NCI-H2227 (cell line): Measurements from ENCODE around the gene PPM1N.
"Not testable (repeated sequence)": the region's sequence is repeated elsewhere in the genome, so short reads cannot be mapped to it uniquely, and the experiment has no call there.

Experiments used
- DNase-seq: peaks from one replicate; lab custom pipeline; 2025; ENCODE audit not compliant: unreplicated experiment; lab: John Stamatoyannopoulos, UW

PPM1N gene

GRCh38 chr19:45508417-45508860 is 10.2 kb downstream of the PPM1N start:
- no peak for DNase-seq

DNA sequence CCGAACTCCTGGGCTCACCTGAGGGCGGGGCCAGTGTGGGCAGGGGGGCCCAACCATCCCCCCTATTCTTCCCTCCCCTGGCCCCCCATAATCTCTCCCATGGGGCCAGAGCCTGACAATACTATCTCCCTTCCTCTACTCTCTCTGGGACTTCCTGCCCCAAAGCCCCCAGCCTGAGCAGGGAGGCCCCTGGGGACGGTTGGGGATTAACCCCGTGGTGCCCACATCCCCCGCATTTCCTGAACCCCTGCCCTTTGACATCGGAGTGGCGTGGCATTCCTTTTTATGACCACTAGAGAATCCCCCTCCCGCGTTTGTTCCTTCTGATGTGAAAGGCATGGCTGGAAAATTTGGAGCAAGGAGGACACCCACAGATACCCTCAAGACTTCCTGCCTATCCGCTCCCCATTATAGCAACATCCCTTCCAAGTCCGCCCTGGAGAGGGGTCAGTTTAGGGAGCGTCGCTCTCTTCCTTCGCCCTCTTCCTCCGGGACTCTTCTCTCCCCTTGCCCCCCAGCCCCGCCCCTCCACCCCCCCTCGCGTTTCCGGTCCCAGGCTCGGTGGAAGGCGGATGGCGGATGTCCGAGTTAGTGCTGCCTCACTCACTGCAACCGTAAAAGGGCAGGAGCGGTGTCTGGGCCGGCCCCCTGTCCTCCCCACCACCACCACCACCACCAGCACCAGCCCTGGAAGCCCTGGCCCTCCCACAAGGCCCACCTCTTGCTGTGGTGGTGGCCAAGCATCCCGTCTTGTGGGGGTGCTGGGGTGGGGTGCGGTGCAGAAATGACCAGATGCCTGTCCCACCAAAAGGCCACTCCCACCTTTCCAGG is 10.8 kb downstream of the PPM1N start:
- DNase-seq, result peak; percentile 21

DNA sequence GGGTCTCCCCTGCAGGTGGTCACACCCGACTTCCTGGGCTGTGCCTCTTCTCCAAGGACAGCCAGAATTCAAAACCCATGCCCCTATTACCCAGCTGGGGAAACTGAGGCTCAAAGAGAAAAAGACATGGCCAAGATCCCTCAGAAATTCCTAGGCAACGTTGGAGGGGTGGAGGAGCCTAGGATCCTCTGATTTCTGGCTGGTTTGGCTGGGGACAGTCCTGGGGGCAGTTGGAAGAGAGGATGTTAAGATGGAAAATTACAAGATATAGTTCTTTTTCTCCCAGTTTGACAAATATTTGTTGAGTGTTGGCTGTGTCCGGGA is 11.4 kb downstream of the PPM1N start:
- DNase-seq, result no peak

DNA sequence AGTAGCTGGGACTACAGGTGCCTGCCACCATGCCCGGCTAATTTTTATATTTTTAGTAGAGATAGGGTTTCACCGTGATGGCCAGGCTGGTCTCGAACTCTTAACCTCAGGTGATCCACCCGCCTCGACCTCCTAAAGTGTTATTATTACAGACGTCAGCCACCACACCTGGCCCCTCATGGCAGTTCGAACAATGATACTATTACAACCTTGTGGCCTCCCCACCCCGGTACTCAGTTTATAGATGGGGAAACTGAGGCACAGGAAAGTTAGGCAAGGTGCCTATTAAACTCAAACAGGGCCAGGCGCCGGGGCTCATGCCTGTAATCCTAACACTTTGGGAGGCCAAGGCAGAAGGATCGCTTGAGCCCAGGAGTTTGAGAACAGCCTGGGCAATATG is 12.1 kb downstream of the PPM1N start:
- not testable (repeated sequence) for DNase-seq

DNA sequence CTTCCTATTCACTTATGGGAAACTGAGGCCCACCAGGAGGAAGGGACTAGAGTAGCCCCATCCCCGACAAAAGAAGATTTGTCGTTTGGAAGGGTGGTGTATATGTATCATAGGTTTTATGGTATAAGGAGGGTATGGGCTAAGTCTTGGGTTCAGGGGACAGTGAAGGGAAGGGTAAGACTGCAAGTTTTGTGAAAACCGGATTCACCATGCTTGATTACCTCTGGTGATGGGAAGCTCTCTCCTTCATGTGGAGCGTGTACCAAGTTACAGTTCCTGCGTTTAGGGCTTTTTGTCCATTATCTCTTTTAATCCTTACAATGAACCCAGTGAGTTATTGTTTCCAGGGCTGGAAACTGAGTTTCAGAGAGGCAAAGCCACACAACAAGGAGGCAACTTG is 12.8 kb downstream of the PPM1N start:
- DNase-seq, result no peak

DNA sequence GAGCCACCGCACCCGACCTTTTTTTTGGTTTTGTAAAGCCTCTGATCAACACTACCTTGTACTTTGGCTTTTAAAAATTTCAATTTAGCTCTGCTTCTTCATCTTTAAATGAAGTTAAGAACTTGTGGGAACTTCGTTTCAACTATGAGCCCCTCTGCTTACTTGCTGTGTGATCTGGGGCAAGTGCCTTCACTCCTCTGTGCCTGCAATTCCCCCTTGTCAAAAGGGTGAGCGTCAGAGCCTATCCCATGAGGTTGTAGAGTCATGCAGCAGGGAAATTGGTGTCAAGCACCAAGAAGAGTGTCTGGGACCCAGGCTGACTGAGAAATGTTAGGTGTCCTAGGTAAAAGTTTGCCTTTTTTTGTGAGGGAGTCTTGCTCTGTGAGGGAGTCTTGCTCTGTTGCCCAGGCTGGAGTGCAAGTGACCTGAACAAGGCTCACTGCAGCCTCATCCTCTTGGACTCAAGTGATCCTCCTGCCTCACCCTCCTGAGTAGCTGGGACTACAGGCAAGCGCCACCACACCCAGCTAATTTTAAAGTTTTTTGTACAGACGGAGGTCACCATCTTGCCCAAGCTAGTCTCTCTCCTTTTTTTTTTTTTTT is 14.7 kb downstream of the PPM1N start:
- no peak for DNase-seq

DNA sequence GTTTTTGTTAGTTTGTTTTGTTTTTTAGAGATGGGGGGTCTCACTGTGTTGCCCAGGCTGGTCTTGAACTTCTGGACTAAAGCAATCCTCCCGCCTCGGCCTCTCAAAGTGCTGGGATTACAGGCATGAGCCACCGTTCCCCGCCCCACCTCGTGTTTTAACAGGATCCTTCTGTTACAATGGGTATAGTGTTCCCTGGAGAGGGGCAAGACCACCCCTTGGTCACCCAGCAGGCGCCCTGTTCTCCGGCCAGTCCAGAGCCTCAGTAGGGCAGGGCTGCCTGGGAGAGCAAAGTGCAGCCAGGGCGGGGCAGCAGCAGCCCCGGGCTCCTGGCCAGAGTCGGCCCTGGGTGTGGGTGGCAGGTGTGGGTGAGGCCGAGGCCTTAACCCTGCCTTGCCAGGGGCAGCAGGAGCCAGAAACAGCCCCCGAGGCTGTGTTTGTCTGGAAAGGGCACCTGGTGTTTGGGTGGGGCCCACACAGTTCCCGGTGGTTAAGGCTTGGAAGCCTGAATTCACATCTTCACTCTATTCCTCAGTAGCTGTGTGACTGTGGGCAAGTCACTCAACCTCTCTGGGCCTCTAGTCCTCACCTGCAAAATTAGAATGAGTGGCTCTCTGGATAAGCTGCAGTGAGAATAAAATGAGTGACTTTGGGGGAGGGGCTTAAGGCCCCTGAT is 16.3 kb downstream of the PPM1N start:
- DNase-seq, result no peak

DNA sequence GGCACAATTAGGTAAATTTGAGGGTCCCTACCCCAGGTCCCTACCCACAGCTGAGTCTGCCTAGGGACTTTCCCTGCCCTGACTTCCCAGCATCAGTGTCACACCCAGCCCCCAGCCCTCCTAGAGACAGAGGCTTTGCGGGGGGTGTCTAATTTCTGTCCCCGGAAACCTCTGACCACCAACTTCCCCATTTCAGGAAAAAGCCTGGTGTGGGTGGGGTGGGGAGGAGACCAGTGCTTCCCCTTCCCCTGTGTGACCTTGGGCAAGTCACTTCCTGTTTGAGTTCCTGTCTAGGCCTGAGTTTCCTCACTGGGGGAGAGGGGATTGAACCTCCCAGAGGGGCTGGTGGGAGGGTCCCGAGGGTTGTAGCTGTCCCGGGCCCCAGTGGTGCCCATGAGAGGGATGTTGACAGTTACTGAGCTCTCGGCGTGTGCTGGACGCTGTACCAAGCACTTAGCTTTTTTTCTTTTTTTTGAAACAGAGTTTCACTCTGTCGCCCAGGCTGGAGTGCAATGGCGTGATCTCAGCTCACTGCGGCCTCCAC is 16.9 kb downstream of the PPM1N start:
- DNase-seq, result no peak

DNA sequence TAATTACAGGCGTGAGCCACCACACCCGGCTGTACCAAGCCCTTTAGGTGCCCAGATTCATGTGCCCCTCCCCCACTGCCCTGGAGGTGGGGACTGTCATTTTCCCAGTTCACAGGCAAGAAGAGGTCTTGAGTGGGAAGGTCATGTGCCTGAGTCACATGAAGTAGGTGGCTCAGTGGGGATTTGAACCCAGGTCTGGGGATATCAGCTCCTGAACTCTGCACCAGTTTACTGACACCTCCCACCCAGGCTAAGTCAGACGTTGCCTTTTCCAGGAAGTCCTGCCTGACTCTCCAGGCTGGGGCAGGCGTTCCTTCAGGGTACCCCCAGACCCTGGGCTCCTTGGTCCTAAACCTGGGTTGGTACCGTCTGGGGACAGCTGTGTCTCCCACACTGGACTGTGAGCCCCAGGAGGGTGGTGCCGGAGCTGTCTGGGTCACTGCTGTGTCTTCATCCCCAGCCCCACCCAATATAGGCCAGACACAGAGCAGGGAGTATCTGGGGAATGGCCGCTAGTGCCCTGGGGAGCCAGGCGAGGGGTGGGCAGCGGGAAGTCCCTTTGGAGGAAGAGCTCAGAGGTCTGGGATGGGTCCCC is 17.7 kb downstream of the PPM1N start:
- no peak for DNase-seq

- no peak for DNase-seq
Observed at GRCh38 chr19:45517238-45517637, 19.0 kb downstream of the PPM1N start.

GRCh38 chr19:45517641-45518468 is 19.6 kb downstream of the PPM1N start:
- no peak for DNase-seq

- no peak for DNase-seq
Observed at GRCh38 chr19:45518469-45518826, 20.2 kb downstream of the PPM1N start.

GRCh38 chr19:45522010-45522941 is 24.0 kb downstream of the PPM1N start:
- DNase-seq, result no peak

- DNase-seq, result peak; percentile 86
Observed at GRCh38 chr19:45523642-45524256, 25.5 kb downstream of the PPM1N start.

DNA sequence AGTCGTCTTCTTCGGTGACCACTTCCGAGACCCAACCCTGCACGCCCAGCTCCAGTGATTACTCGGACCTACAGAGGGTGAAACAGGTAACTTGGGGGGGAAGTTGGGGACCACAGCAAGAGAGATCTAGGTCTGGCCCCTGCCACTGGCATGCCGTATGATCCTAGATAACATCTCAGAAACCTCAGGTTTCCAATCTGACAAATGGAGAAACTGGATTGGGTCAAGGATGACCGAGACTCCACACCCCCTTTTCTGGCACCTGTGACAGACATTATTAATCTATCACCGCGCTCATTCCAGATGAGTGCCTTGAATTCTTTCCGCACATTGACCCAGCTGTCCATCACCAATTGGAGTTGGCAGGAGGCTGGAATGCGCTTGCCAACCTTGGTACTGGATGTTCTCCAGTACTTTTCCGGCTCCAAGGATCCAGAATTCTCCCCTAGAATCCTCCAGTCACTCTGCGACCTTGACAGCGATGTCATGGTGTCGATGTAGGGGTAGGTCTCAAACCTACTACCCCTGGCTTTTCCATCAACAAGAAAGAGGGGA is 26.4 kb downstream of the PPM1N start:
- no peak for DNase-seq

DNA sequence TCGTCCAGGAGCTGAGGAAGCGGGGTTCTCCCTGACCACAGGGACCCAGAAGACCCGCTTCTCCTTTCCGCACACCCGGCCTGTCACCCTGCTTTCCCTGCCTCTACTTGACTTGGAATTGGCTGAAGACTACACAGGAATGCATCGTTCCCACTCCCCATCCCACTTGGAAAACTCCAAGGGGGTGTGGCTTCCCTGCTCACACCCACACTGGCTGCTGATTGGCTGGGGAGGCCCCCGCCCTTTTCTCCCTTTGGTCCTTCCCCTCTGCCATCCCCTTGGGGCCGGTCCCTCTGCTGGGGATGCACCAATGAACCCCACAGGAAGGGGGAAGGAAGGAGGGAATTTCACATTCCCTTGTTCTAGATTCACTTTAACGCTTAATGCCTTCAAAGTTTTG is 27.9 kb downstream of the PPM1N start:
- peak; percentile 56 for DNase-seq

DNA sequence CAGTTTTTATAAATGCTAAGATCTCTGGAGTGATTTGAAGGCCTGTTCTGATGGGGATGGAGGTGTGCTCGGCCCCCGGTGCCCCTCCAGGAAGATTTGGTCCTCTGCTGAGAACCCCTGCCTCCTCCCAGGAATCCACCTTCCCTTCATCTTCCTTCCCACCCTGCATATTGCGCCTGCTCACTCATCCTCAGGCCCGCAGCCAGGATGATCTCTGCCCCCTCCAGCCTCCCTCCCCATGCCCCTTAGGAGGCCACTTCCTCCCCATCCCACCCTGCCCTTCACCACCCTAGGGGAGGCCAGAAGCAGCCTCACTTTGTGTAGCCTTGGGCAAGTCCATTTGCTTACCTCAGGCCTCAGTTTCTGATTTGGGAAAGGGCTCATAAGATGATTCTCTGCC is 28.7 kb downstream of the PPM1N start:
- DNase-seq, result no peak

DNA sequence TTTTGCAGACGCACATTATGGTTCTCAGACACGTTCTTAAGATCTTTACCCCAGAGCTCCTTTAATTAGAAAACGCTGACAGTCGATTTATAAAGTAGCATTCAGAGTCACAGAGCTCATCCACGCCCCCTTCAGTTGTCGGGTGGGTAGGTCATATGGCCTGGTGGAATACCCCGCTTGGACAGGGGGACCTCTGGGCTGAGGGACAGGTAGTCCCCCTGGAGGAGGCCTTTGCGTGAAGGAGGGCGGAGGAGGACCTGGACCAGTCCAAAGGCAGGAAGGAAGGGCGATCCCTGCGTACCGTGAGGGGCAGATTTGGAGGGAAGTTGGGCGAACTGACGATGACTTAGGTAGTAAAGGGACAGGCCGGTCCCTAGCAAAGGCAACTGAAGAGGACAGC is 29.5 kb downstream of the PPM1N start:
- DNase-seq, result no peak

- DNase-seq, result peak; percentile 18
Observed at GRCh38 chr19:45528149-45528743, 30.0 kb downstream of the PPM1N start.
